ENCODE results near the gene THSD4. TPM values are rescaled to one million over a fixed set of nuclear protein-coding genes. Genes with fewer than 3 reads are reported as not detected.

THSD4 gene
- total RNA-seq, 1 experiment from 2014 or later: 24.2 TPM

GRCh38 chr15:71526060-71526820 lies 411.0 kb downstream of the THSD4 start:
- H3K9me3 Mint-ChIP-seq (ENCODE audit: low read depth, unreplicated experiment): peaks cover 2% of the 10 kb centered on the region

GRCh38 chr15:71529361-71529760 lies 414.1 kb downstream of the THSD4 start:
- CTCF ChIA-PET: interaction anchor here (0.6 to 1.2 kb wide), 7 partner anchors 21 to 224 kb away, joined by 3 to 4 read pairs (median 3); no protein-coding TSS in a partner anchor
- no peak for TF ChIP-seq CTCF (IDR thresholded peaks at IDR 0.05; ENCODE audit: unreplicated experiment)
- BruUV-seq (replicated peaks): no TSS peak
- intact Hi-C loops (cut with micrococcal nuclease; ENCODE audit: unreplicated experiment): loop anchor here (5.0 kb wide), 1 partner anchor 203 kb away; no protein-coding TSS in a partner anchor
- H3K27me3 Mint-ChIP-seq (ENCODE audit: unreplicated experiment): no peaks in the 10 kb centered on the region
- no peaks in the 10 kb centered on the region for H3K9me3 Mint-ChIP-seq (ENCODE audit: low read depth, unreplicated experiment)
- no peak for DNase-seq
- H3K4me1 Mint-ChIP-seq (ENCODE audit: low read depth, unreplicated experiment): peaks cover 28% of the 10 kb centered on the region
- peak overlapping the region; percentile 24 for H3K27ac Mint-ChIP-seq (ENCODE audit: unreplicated experiment)
- no peaks in the 10 kb centered on the region for H3K36me3 Mint-ChIP-seq (ENCODE audit: insufficient read depth, unreplicated experiment)
- H3K4me3 Mint-ChIP-seq (ENCODE audit: low read depth, unreplicated experiment): no peak overlapping the region

More at GRCh38 chr15:71526060-71526820, 411.0 kb downstream of the THSD4 start:
- no peak overlapping the region for H3K4me3 Mint-ChIP-seq (ENCODE audit: low read depth, unreplicated experiment)
- peak; percentile 9 for DNase-seq
- no peak for TF ChIP-seq CTCF (IDR thresholded peaks at IDR 0.05; ENCODE audit: unreplicated experiment)
- H3K27ac Mint-ChIP-seq (ENCODE audit: unreplicated experiment): no peak overlapping the region
- CTCF ChIA-PET: no interaction called here
- intact Hi-C loops (cut with micrococcal nuclease; ENCODE audit: unreplicated experiment): loop anchor here (5.0 kb wide), 1 partner anchor 206 kb away; no protein-coding TSS in a partner anchor
- H3K27me3 Mint-ChIP-seq (ENCODE audit: unreplicated experiment): no peaks in the 10 kb centered on the region
- no TSS peak for BruUV-seq (replicated peaks)
- H3K36me3 Mint-ChIP-seq (ENCODE audit: insufficient read depth, unreplicated experiment): no peaks in the 10 kb centered on the region
- H3K4me1 Mint-ChIP-seq (ENCODE audit: low read depth, unreplicated experiment): peaks cover 25% of the 10 kb centered on the region

- TF ChIP-seq CTCF (IDR thresholded peaks at IDR 0.05; ENCODE audit: unreplicated experiment): no peak
- peaks cover 28% of the 10 kb centered on the region for H3K4me1 Mint-ChIP-seq (ENCODE audit: low read depth, unreplicated experiment)
- H3K36me3 Mint-ChIP-seq (ENCODE audit: insufficient read depth, unreplicated experiment): no peaks in the 10 kb centered on the region
- H3K27me3 Mint-ChIP-seq (ENCODE audit: unreplicated experiment): no peaks in the 10 kb centered on the region
- BruUV-seq (replicated peaks): no TSS peak
- DNase-seq: no peak
- CTCF ChIA-PET: interaction anchor here (1.1 kb wide), 1 partner anchor 214 kb away, joined by 4 read pairs; no protein-coding TSS in a partner anchor
- no peak overlapping the region for H3K4me3 Mint-ChIP-seq (ENCODE audit: low read depth, unreplicated experiment)
- H3K9me3 Mint-ChIP-seq (ENCODE audit: low read depth, unreplicated experiment): no peaks in the 10 kb centered on the region
- intact Hi-C loops (cut with micrococcal nuclease; ENCODE audit: unreplicated experiment): loop anchor here (5.0 kb wide), 1 partner anchor 83 kb away; no protein-coding TSS in a partner anchor
- H3K27ac Mint-ChIP-seq (ENCODE audit: unreplicated experiment): peak overlapping the region; percentile 24
Measured at GRCh38 chr15:71530116-71530515, 414.8 kb downstream of the THSD4 start.

- peak; percentile 80 for TF ChIP-seq CTCF (IDR thresholded peaks at IDR 0.05; ENCODE audit: unreplicated experiment)
- DNase-seq: peak; percentile 52
- intact Hi-C loops (cut with micrococcal nuclease; ENCODE audit: unreplicated experiment): loop anchor here (1.0 to 5.0 kb wide), 3 partner anchors 86 to 268 kb away; no protein-coding TSS in a partner anchor
- no TSS peak for BruUV-seq (replicated peaks)
- CTCF ChIA-PET: interaction anchor here (0.5 to 1.2 kb wide), 4 partner anchors 10 to 494 kb away, joined by 3 read pairs; no protein-coding TSS in a partner anchor
- no peak overlapping the region for H3K27ac Mint-ChIP-seq (ENCODE audit: unreplicated experiment)
- H3K4me1 Mint-ChIP-seq (ENCODE audit: low read depth, unreplicated experiment): peaks cover 30% of the 10 kb centered on the region
- H3K9me3 Mint-ChIP-seq (ENCODE audit: low read depth, unreplicated experiment): no peaks in the 10 kb centered on the region
- H3K27me3 Mint-ChIP-seq (ENCODE audit: unreplicated experiment): no peaks in the 10 kb centered on the region
- H3K36me3 Mint-ChIP-seq (ENCODE audit: insufficient read depth, unreplicated experiment): no peaks in the 10 kb centered on the region
- H3K4me3 Mint-ChIP-seq (ENCODE audit: low read depth, unreplicated experiment): no peak overlapping the region
Measured at GRCh38 chr15:71532994-71533393, 417.7 kb downstream of the THSD4 start.
